GM12892 (cell line): ENCODE results near the gene ATP9B.

Source experiments
- DNase-seq: peaks from one replicate; pipeline ENCODE4 v3.0.0; 2011; ENCODE audit not compliant: insufficient read length
- FAIRE-seq: peaks from 2 replicates; lab custom pipeline; 2011; peaks lifted over from hg19 to GRCh38; lab: Jason Lieb, UNC
- POLR2A ChIP-seq: IDR thresholded peaks from 2 replicates; pipeline ENCODE4 v1.6.1; 2011; ENCODE audit warnings: low read depth, low read length, control low read depth
- POLR2AphosphoS5 ChIP-seq: IDR thresholded peaks from 2 replicates; pipeline ENCODE4 v1.6.1; 2011; ENCODE audit warnings: low read depth, low read length, control low read depth
- TAF1 ChIP-seq: IDR thresholded peaks from 2 replicates; pipeline ENCODE4 v1.6.1; 2011; ENCODE audit warnings: low read depth, mild to moderate bottlenecking, control low read depth, low read length, borderline replicate concordance

The ATP9B gene

GRCh38 chr18:79206444-79206843, 137.2 kb downstream of the ATP9B start:
- DNase-seq: no peak
- TF ChIP-seq TAF1 (no peak), POLR2AphosphoS5 (no peak), POLR2A (no peak)
- no peak for FAIRE-seq

GRCh38 chr18:79208906-79209305, 139.7 kb downstream of the ATP9B start:
- FAIRE-seq (no peak), DNase-seq (no peak)
- TF ChIP-seq TAF1 (no peak), POLR2A (no peak), POLR2AphosphoS5 (no peak)

GRCh38 chr18:79210002-79210910, 141.1 kb downstream of the ATP9B start:
- no peak for DNase-seq
- TF ChIP-seq POLR2AphosphoS5: no peak
- TF ChIP-seq POLR2A: no peak
- TF ChIP-seq TAF1: no peak
- no peak for FAIRE-seq

GRCh38 chr18:79211844-79212243, 142.7 kb downstream of the ATP9B start:
- no peak for DNase-seq
- FAIRE-seq: no peak
- TF ChIP-seq TAF1: no peak
- no peak for TF ChIP-seq POLR2AphosphoS5
- no peak for TF ChIP-seq POLR2A

GRCh38 chr18:79214056-79214455, 144.9 kb downstream of the ATP9B start:
- no peak for FAIRE-seq
- TF ChIP-seq TAF1 (no peak), POLR2A (no peak), POLR2AphosphoS5 (no peak)
- DNase-seq: no peak

GRCh38 chr18:79216176-79216575, 147.0 kb downstream of the ATP9B start:
- no peak for FAIRE-seq
- no peak for TF ChIP-seq POLR2AphosphoS5
- TF ChIP-seq POLR2A: no peak
- TF ChIP-seq TAF1: no peak
- DNase-seq: no peak

GRCh38 chr18:79217979-79218604, 148.9 kb downstream of the ATP9B start:
- TF ChIP-seq POLR2AphosphoS5: no peak
- TF ChIP-seq TAF1: no peak
- no peak for TF ChIP-seq POLR2A
- FAIRE-seq (no peak), DNase-seq (no peak)

GRCh38 chr18:79218605-79219190, 149.5 kb downstream of the ATP9B start:
- TF ChIP-seq TAF1 (no peak), POLR2A (no peak), POLR2AphosphoS5 (no peak)
- FAIRE-seq: no peak
- DNase-seq: no peak

- DNase-seq: no peak
- TF ChIP-seq POLR2AphosphoS5: no peak
- no peak for TF ChIP-seq TAF1
- no peak for TF ChIP-seq POLR2A
- no peak for FAIRE-seq
These were observed 151.9 kb downstream of the ATP9B start for GRCh38 chr18:79221136-79221535.

GRCh38 chr18:79222790-79223189, 153.6 kb downstream of the ATP9B start:
- TF ChIP-seq POLR2AphosphoS5 (no peak), TAF1 (no peak), POLR2A (no peak)
- DNase-seq: no peak
- FAIRE-seq: no peak

- DNase-seq (no peak), FAIRE-seq (no peak)
- TF ChIP-seq POLR2AphosphoS5 (no peak), TAF1 (no peak), POLR2A (no peak)
These were observed 154.2 kb downstream of the ATP9B start for GRCh38 chr18:79223431-79223830.
